Spleen (tissue), 7 donors: ENCODE data around the gene FAM120B.

Experiments used
- CTCF ChIP-seq, 11 experiments: fragments of 200-600 bp in 7 of 11; fragments of 450-650 bp in 4 of 11; sonication (generic) in 4 of 11; IDR thresholded peaks in 8 of 11; conservative IDR thresholded peaks in 3 of 11; 1 replicate in 7 of 11; 2 replicates in 4 of 11; pipeline versions ENCODE4 v1.4.0 to v1.8.0; 2016 to 2021; ENCODE audit warnings: antibody characterized with exemption in 11 of 11, inconsistent platforms in 4 of 11, mild to moderate bottlenecking in 1 of 11
- POLR2AphosphoS5 ChIP-seq, 3 donors: sonication (generic); formaldehyde crosslinking; IDR thresholded peaks; one replicate each; pipeline ENCODE4 v1.5.1; 2017; ENCODE audit warnings: antibody characterized with exemption in 3 of 3
- donor health status: DM: no; HTN: no; CAD: no; lungs with moderate emphysema.
- donor health status: DM: no; HTN: no; CAD: no.
- donor health status: DM: no; HTN: no; CAD: no.

- TF ChIP-seq CTCF (IDR thresholded peaks at IDR 0.05 in 8 of 11, conservative IDR thresholded peaks at IDR 0.05 in 3 of 11): no peak
- no peak for TF ChIP-seq POLR2AphosphoS5 (IDR thresholded peaks at IDR 0.05)
Observed at GRCh38 chr6:170257376-170257775, 49.2 kb upstream of the FAM120B start.
